Forelimb muscle (tissue), 1 donor: ENCODE results near the gene KCNK7. TPM values are rescaled to one million over a fixed set of nuclear protein-coding genes. Genes with fewer than 3 reads are reported as not detected.

Source experiments
- DNase-seq: peaks from one replicate; pipeline ENCODE4 v3.0.0-alpha.2; 2013; ENCODE audit warnings: low read depth
- polyA plus RNA-seq: library from polyadenylated mRNA; unstranded; fragments of 120-200 nt; gene quantifications from one replicate; pipeline ENCODE4 v1.2.1, GENCODE V29; 2013; ENCODE audit not compliant: insufficient read length

Gene KCNK7
- polyA plus RNA-seq, 1 donor, result 1.4 TPM

GRCh38 chr11:65611028-65611757, 15.6 kb upstream of the KCNK7 start:
- DNase-seq, result no peak

- no peak for DNase-seq
Measured at GRCh38 chr11:65610404-65610803, 14.8 kb upstream of the KCNK7 start.

GRCh38 chr11:65609665-65610064, 14.1 kb upstream of the KCNK7 start:
- DNase-seq, result no peak

GRCh38 chr11:65609229-65609628, 13.6 kb upstream of the KCNK7 start:
- no peak for DNase-seq

GRCh38 chr11:65607614-65608426, 12.2 kb upstream of the KCNK7 start:
- no peak for DNase-seq

- DNase-seq, result peak; percentile 72
Measured at GRCh38 chr11:65606876-65607613, 11.4 kb upstream of the KCNK7 start.

GRCh38 chr11:65604258-65604657, 8.7 kb upstream of the KCNK7 start:
- DNase-seq, result no peak

GRCh38 chr11:65599955-65600246, 4.3 kb upstream of the KCNK7 start:
- DNase-seq, result no peak

- no peak for DNase-seq
Measured at GRCh38 chr11:65599216-65599954, 3.8 kb upstream of the KCNK7 start.

GRCh38 chr11:65598258-65598699, 2.7 kb upstream of the KCNK7 start:
- DNase-seq, result no peak

- no peak for DNase-seq
Measured at GRCh38 chr11:65596520-65596919, 920 bp upstream of the KCNK7 start.

- DNase-seq, result no peak
Measured at GRCh38 chr11:65595131-65595530, 469 bp downstream of the KCNK7 start.

GRCh38 chr11:65593518-65594414, 1.8 kb downstream of the KCNK7 start:
- DNase-seq, result no peak

GRCh38 chr11:65592858-65593517, 2.6 kb downstream of the KCNK7 start:
- no peak for DNase-seq

GRCh38 chr11:65591939-65592857, 3.4 kb downstream of the KCNK7 start:
- DNase-seq, result no peak

GRCh38 chr11:65590240-65590738, 5.3 kb downstream of the KCNK7 start:
- DNase-seq, result no peak

GRCh38 chr11:65589444-65590239, 6.0 kb downstream of the KCNK7 start:
- no peak for DNase-seq
